HG03175 (cell line): ENCODE measurements around the gene GUCY1A1.

Experiments
- ATAC-seq: cut with Tn5 transposase; IDR thresholded peaks from one replicate; pipeline ENCODE4 v1.9.1; 2021; ENCODE audit warnings: mild to moderate bottlenecking, moderate library complexity; ENCODE audit not compliant: unreplicated experiment

Gene GUCY1A1

DNA sequence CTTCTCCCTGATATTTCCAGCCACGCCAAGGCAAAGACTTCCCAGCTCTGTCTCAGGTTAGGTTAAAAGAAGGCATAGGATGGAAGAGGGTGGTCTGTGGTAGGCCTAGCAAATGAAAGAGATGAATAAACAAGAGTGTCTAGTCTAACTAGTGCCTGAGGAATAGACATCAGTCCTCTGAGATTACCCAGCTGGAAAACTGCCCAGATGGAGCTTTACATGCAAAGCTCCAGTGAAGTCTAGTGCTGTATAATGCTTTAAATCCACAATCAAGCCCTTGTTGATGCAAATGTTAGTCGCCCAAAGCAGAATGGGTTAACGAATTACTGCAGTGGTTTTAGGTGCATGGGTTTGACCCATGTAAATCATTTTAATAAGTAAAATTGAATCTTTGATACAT is 67.4 kb downstream of the GUCY1A1 start:
- no peak for ATAC-seq

DNA sequence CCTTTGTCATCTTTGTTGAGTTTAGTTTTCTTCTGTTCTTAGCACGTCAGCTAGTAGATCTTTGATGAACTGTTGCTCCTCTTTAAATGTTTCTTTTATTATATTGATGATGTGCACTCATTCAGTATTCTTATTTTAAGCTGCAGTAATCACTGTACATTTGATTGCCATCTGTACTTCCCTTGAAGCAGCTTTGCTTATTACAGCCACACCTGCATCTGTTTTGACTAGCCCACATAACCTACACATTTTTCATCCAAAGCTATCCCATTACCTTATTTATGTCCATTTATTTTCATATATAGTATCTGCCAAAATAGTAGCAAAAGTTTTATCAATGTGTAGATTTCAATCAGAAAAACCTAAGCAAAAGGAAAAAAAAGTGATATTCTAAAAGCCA is 68.3 kb downstream of the GUCY1A1 start:
- ATAC-seq: no peak

DNA sequence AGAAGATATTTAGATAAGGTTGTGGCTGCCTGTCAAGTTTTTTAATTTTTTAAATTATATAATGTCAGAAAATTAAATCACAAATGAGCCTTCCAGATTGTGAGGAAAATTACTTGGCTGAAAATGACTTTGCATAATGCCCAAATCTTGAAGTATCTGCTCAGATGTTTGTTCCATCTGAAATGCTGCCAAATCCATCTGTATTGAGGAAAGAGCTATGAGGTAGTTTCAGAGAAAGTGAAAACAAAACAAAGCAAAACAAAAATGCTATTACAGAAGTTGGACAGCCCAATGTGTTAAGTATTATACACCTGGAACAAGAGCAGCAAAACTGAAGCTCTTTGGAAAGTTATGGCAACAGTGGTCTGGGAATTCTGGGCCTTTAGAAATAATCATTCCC is 68.8 kb downstream of the GUCY1A1 start:
- no peak for ATAC-seq

DNA sequence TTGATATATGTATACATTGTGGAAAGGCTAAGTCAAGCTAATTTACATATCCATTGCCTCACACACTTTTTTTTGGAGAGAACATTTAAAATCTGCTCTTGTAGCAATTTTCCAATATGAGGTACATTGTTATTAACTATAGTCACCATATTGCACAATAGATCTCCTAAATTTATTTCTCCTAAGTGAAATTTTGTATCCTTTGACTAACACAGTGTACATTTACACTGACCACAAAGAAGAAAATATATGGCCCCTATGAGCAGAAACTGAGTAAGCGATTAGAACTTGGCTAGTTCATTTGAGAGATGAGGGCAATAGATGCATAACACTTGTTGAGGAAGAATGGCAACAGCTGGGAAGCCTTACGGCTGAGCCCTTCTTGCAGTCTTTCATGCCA is 71.9 kb downstream of the GUCY1A1 start:
- no peak for ATAC-seq

DNA sequence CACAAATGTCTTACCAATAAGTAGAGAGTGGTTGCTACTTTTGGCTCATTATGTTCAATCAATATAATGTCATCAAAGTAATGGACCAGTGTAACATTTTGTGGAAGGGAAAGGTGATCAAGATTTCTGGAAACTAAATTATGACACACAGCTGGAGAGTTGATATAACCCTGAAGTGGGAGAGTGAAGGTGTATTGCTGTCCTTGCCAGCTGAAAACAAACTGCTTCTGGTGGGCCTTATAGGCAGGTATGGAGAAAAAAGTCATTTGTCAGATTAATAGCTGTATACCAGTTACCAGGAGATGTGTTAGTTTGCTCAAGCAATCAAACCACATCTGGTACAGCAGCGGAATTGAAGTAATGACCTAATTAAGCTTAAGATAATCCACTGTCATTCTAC is 74.9 kb downstream of the GUCY1A1 start:
- no peak for ATAC-seq

DNA sequence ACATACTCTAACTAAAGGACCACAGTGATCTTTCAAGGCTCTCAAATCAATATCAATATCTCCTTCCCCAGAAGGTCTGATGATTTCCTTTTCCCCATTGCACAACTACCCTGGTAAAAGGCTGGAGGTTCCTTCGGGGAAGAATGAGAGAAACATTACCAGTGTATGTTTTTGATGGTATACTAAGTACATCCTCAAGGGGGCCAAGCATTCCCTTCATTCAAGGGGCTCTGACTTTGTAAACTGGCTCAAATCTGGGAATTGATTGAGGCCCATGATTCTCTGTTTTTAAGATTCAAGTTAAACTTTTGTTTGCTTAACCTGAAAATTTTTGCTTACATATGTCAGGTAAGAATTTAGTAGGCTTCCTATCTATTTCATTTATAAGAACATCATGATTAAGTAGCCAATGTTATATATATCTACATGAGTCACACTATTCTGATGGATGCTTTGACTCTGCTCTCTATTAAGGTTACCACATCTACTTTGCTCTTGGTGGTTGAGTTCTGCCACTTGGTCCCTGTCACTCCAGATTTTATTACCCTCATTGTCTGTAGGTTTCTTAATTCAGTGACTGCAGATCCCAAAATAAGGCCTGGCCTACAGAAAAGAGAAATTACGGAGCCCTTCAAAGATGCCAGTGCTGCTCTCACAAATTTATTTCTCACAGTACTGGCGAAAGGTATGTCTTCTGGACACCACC is 75.8 kb downstream of the GUCY1A1 start:
- ATAC-seq: no peak

DNA sequence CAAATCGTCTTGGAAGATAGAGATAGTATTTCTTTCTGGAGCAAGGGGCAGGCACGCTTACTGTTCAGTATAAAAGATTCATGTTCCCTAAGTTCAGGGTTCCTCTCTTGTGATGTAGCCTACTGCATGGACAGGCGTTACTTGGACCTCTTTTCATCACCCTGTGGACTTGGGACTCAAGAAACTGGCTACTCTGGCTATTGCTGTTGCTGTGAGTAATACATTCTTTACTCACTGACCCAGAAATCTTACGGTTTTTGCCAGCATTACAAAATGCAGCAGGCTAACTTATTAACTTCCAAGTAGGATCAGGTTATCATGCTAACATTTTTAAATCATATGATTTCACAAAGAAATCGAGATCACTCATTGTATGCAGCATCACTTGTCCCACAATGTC is 79.3 kb downstream of the GUCY1A1 start:
- ATAC-seq: no peak

DNA sequence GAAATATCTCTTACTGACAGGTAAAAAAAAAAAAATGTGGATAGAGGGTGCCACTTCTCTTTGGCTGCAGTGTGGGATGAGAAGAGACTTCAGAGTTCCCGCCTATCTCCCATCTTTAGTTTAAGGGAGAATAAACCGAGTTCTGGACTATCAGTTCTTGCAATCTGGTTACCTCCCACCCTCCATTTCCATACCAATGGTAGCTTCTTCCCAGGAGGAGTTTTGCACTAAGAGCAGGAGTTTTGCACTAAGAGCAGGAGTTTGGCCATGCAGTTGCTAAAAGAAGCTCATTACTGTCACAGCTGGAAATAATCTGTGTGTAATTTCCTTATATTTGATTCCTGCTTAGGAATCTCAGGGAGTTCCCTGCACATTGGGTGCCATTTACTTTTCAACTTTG is 81.4 kb downstream of the GUCY1A1 start:
- no peak for ATAC-seq

DNA sequence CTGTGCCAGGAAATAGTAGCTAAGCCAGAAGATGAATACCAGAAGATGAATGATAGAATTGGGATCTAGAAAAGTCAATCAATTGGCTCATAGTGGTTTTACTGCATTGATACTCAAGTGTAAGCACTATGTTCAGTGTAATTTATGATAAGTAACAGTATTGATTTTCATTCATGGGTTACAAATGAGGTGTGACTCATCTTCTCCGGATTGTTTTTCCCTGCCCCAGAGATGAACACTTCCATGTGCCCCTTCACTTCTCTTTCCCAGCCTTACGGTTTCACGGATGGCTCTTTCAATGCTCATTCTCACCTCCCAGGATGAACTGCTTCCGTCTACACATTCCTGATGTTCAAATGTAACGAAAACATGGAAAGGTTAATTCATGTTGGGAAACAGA is 82.4 kb downstream of the GUCY1A1 start:
- ATAC-seq: no peak

DNA sequence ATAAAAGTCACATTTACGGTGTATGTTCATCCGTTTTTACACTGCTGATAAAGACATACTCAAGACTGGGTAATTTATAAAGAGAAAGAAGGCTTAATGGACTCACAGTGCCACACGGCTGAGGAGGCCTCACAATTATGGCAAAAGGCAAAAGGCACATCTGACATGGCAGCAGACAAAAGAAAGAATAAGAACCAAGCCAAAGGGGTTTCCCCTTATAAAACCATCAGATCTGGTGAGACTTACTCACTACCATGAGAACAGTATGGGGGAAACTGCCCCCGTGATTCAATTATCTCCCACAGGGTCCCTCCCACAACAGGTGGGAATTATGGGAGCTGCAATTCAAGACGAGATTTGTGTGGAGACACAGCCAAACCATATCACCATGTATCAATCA is 84.9 kb downstream of the GUCY1A1 start:
- ATAC-seq: no peak

DNA sequence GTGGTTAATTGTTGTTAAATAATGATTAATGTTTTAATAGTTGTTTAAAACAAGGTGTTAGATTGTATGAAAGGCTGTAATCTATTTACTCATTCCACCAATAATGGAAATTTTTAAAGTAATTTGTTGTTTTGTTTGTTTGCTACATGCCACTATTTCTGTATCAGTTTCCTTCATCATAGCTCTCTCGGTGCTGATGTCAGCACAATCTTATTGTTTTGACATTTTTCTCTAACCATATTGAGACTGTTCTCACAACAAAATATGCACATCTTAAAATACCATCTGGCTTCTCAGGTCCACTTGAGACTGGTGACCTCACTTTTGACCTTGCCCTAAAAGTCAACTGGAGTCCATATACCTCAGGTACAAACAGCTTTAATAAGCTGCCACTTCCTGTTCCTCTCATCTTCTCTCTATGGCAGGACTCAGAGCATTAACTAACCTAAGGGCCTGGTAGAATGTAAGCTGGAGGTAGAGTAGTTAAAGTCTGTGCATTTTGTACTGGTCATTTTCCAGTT is 91.2 kb downstream of the GUCY1A1 start:
- ATAC-seq: no peak

DNA sequence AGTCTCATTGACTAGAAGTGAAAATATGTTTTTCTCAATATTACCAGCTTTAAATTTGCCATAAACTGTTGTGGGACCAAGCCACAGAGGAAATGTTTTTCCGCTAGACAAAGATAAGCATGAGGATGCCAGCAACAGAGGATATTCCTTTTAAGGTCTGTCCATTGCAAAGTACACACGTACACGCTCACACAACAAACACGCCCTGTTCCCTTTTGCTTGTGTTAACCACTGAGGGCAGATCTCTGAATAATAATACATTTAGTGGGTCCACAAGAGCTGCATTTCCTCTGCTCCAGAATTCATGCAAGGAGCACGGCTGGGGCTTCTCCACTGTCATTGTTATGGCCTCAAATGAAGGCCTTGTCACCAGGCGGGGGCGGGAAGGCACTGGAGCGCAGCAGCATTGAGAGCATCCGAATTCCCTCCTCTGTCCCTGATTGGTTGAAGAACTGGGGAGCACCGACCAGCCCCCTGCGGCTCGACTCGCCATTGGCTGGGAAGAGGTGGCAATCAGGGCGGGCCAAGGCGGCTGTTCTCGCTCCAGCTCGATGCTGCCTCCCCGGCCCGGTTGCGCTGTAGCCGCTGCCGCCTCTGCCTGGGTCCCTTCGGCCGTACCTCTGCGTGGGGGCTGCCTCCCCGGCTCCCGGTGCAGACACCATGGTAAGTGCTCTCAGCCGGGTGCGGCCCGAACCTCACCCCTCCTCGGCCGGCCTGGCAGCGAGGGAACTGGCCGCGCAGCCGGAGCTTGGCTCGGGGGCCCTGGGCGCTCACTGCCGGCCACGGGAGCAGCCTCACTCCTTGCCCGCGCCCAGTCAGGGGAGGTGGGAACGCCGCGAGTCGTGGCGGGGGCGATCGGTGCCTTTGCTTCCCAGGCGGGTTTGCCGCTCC is 92.1 kb downstream of the GUCY1A1 start, which contains the start of gene GUCY1B1:
Gene GUCY1B1, plus strand, starts transcription at position 541 of the 891 bp plus-strand sequence. Its CDS starts 120 bp downstream, at position 661.
- ATAC-seq: peak; percentile 96

DNA sequence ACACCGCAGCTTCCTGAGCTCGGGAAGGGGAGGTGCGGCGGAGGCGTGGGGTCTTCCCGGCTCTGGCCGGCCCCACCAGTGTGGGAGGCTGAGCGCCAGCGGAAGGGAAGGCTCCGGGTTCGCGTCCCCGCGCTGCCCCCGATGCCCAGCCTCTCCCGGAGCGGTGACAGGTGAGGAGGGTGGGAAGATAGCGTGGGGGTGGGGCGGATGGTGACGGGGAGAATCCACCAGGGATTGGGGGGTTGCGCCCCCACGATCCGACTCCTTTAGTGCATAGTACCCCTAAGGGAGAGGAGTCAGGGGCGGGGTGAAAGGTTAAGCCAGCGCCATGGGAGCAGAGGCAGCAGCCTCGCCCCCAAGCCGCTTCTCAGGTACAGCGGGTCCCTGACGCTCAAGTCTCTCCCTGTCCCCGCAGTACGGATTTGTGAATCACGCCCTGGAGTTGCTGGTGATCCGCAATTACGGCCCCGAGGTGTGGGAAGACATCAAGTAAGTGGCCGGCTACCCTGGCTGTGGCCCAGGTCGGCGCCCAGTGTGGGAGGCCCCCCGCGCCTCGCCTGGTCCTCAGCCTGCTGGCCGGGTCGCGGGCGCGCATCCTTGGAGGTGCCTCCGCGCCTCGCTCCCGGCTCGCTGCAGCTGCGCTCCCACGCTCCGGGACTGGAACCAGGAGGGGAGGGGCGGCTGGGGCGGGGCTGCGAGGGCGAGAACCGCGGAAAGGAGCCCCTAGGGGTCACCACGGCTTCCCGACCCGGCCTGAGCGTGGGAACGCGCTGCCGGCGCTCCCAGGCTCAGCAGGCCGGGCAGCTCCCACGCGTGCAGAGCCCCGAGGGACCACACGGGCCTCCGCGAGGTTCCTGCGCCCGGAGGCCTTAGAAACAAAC is 93.0 kb downstream of the GUCY1A1 start:
- peak; percentile 17 for ATAC-seq

DNA sequence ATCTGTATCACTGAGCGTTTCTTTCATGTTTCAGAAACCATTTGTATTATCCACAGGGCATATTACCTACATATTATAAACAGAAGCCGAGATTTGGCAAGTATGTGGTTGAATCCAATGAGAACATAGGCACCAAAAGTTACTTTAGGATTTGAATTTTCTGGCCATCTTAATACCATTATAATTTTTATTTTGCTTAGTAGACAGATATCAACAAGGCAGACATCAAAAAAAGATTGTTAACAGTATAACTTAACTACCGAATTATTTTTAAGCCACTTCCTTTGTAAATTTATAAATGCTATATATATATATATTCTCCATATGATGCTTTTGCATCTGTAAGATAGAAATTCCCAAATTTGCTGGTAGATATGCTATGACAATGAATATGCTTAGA is 94.4 kb downstream of the GUCY1A1 start:
- ATAC-seq: no peak

DNA sequence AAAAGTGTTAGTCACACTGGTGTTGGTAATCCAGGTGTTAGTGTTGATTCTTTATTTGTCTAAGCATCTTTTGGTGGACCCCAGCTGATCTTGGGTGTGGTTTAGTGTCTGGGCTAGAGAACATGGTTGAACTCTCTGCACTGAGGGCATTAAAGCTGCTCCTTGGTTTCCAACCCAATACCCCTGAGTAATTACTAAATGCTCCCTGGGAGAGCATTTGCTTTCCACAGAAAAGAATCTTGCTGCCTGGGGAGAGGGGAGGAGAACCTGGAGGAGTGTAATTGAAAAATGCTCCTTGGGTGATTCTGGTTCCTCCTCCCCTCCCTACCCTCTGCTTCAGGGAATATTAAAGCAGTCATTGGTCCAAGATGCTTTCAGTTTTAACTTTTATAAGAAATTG is 95.3 kb downstream of the GUCY1A1 start:
- ATAC-seq: no peak

DNA sequence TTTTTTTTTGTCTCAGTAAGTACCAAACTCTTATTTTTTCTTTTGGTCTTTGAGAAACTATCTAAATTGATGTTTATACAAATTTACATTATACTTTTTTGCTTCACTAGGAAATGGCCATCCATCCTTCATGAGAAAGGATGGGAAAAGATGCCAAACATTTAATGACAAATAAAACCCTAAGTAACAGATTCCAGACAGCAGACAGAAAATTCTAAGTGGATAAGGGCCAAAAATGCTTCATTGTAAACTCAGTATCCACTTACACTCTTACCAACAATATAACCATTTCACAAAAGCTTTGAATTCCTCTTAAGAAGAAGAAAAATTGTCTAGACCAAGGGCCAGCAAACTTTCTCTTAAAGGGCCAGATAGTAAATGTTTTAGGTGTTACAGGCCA is 95.7 kb downstream of the GUCY1A1 start:
- ATAC-seq: no peak

DNA sequence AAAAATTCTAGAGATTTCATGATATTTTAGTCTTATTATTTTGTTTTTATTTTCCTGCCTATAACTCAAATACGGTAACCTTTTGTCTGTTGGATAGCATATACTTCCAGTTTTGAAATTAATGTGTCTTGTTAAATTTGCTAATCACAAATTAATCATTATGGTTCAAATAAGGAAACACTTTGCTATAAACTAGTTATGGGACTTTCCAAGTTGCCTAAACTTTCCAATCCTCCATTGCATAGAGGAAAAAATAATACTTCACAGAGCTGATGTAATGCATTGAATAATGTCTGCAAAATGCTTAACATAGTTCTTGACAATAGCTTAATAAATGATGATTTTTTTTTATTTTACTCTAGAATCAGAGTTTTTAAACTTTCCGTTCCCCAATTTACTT is 96.9 kb downstream of the GUCY1A1 start:
- ATAC-seq: no peak

DNA sequence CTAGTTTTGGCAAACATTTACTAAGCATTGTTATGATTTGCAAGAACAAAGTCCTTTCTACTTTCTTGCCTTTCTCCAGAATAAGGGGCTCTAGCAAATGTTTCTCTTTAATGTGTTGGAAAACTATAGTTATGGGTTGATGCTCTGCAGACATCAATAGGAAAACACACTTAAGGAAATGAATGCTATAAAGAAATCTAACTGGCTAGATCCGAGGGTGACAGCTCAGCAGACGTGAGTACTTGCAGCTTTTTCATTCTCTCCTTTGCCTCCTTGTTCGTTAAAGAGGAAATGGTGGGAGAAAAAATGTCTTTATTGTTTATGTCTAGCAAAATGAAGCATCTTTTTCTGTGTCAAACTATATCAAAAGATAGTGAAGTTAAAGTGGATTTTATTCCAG is 98.5 kb downstream of the GUCY1A1 start:
- no peak for ATAC-seq

DNA sequence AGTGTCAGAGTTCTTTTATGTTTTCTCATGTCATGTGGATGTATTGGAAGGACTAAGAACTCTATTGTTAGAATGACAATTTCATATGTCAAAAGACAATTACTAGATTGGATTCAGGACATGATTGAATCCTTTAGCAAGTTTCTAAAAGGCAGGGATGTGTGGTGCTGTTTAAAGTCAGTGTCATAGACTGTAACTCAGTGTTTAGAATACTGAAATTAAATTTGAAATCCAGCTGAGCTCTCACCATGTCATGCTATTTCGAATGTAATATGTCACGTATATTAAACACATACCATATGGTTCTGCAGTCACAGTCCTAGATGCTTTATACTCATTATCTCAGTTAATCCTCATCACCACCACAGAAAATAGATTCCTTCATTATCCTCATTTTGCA is 100.0 kb downstream of the GUCY1A1 start:
- no peak for ATAC-seq

DNA sequence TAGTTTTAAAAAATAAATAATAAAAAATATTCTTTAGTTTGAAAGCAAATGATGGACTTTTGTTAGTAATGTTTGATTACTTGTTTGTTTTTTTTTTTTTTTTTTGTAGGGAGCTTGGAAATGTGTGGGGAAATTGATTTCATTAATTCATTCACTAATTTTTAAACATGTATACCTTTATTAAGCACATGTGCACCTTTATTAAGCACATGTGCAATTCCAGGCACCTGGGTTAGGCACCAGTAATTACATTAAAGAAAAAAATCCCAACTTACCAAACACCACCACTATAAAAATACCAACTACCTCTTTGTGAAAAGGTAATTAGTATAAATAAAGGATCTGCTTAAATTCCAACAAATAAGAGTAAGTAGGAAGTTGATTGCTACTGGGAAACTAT is 101.7 kb downstream of the GUCY1A1 start:
- ATAC-seq: no peak

DNA sequence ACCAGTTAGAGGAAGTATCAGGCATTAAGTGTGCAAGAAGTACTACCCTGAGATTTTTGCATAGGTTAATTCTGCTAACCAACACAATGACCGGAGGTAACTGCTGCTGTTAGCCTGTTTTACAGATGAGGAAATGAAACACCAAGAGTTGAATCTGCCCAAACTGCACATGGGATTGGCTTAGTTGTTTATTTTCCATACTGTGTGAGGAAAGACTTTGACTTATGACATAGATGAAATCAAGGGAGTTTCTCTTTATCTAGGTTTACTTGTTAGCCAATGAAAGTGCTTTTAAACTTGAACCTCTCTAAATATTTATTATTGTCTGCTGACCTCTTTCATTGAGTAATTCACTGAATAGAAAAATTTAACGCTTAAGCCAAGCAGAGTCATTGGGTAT is 102.4 kb downstream of the GUCY1A1 start:
- ATAC-seq: peak; percentile 61
